ENCODE results near the gene RDH13. TPM values are rescaled to one million over a fixed set of nuclear protein-coding genes. Genes with fewer than 3 reads are reported as not detected.

RDH13 gene
- polyA plus RNA-seq, 2 of the 4 experiments (the other 2 are of a cell fraction) = 10.6 to 12.8 TPM

GRCh38 chr19:55071913-55072312 is 9.0 kb upstream of the RDH13 start:
- H3K9me3 ChIP-seq = no peaks in the 10 kb centered on the region
- FAIRE-seq = no peak
- H3K4me1 ChIP-seq = peaks cover 27% of the 10 kb centered on the region
- no peak overlapping the region for H3K4me3 ChIP-seq
- TF ChIP-seq CEBPB (IDR thresholded peaks at IDR 0.05) = no peak
- no peak for TF ChIP-seq CTCF (IDR thresholded peaks at IDR 0.05)
- TF ChIP-seq CBX2 (IDR thresholded peaks at IDR 0.05; ENCODE audit: borderline replicate concordance, low read depth) = no peak
- TF ChIP-seq RCOR1 (IDR thresholded peaks at IDR 0.05; ENCODE audit: low read depth, low read length) = no peak
- peak; percentile 50 for TF ChIP-seq ZFP36 (IDR thresholded peaks at IDR 0.05; ENCODE audit: borderline replicate concordance, partially characterized antibody)
- ChIA-PET POLR2A (no interaction called here), CTCF (interaction anchor here (1.7 to 8.3 kb wide), 2 partner anchors 16 to 70 kb away, joined by 4 to 77 read pairs; no protein-coding TSS in a partner anchor)
- WGBS (ENCODE audit: missing lambda C conversion rate) = 71% methylated on average over 8 of the region's 8 CpGs
- peak overlapping the region in 1 of 2 experiments; percentile 63; a peak in 3 of 6 replicates for H3K27ac ChIP-seq
- no peak for ATAC-seq
- no peak for DNase-seq (ENCODE audit: low read depth in 1 of 2, low spot score in 1 of 2)
- H3K4me2 ChIP-seq = no peak overlapping the region

GRCh38 chr19:55071129-55071502 is 8.2 kb upstream of the RDH13 start:
- POLR2A ChIA-PET = no interaction called here
- peak; percentile 45 to 73 for ATAC-seq
- DNase-seq (ENCODE audit: low read depth in 1 of 2, low spot score in 1 of 2) = peak; percentile 79 to 81
- Histone ChIP-seq H3K9me3 (no peaks in the 10 kb centered on the region), H3K27ac (peak overlapping the region in 1 of 2 experiments; percentile 63; a peak in 4 of 6 replicates), H3K4me1 (peaks cover 27% of the 10 kb centered on the region), H3K4me2 (peak overlapping the region; percentile 50), H3K4me3 (no peak overlapping the region)
- peak; percentile 23 for FAIRE-seq
- CTCF ChIA-PET = interaction anchor here (1.7 to 8.3 kb wide), 2 partner anchors 17 to 71 kb away, joined by 4 to 77 read pairs; no protein-coding TSS in a partner anchor
- no peak for TF ChIP-seq FOSL2 (IDR thresholded peaks at IDR 0.05)
- peak; percentile 57; the same call in 1 of the 2 replicates for TF ChIP-seq FOSL2 (CRISPR knock-in tag; IDR thresholded peaks at IDR 0.05)
- no peak for TF ChIP-seq CHD4 (IDR thresholded peaks at IDR 0.05; ENCODE audit: borderline replicate concordance)
- 36% methylated on average over 7 of the region's 8 CpGs for WGBS (ENCODE audit: missing lambda C conversion rate)

- Histone ChIP-seq H3K4me2 (peak overlapping the region; percentile 50), H3K27ac (peak overlapping the region in 1 of 2 experiments; percentile 63; a peak in 1 of 6 replicates)
Measured at GRCh38 chr19:55070466-55071128, 7.6 kb upstream of the RDH13 start.

GRCh38 chr19:55069865-55070197 is 6.9 kb upstream of the RDH13 start:
- DNase-seq (ENCODE audit: low read depth in 1 of 2, low spot score in 1 of 2) = no peak
- no peak for FAIRE-seq
- ATAC-seq = 0 out of 6 replicates have a peak, but pooled peaks of 1 of the 2 experiments have one; percentile 0
- ChIA-PET POLR2A (interaction anchor here (0.9 to 1.0 kb wide), 2 partner anchors 10 to 17 kb away, joined by 3 to 4 read pairs; no protein-coding TSS in a partner anchor), CTCF (interaction anchor here (0.6 to 8.3 kb wide), 5 partner anchors 10 to 588 kb away, joined by 4 to 77 read pairs (median 4); no protein-coding TSS in a partner anchor)
- peaks cover 27% of the 10 kb centered on the region for H3K4me1 ChIP-seq
- WGBS (ENCODE audit: missing lambda C conversion rate) = 91% methylated on average over 2 of the region's 2 CpGs
- peak overlapping the region; percentile 50 to 74; a peak in 3 of 6 replicates for H3K27ac ChIP-seq
- peak overlapping the region; percentile 43 for H3K4me3 ChIP-seq
- H3K4me2 ChIP-seq = peak overlapping the region; percentile 96
- no peak for TF ChIP-seq EP300 (IDR thresholded peaks at IDR 0.05)
- TF ChIP-seq CTCF (IDR thresholded peaks at IDR 0.05) = no peak
- no peak for TF ChIP-seq BCL3 (IDR thresholded peaks at IDR 0.05)
- TF ChIP-seq CHD4 (IDR thresholded peaks at IDR 0.05; ENCODE audit: borderline replicate concordance) = no peak
- TF ChIP-seq HOXB5 (CRISPR knock-in tag; IDR thresholded peaks at IDR 0.05) = no peak
- TF ChIP-seq HMGXB4 (CRISPR knock-in tag; IDR thresholded peaks at IDR 0.05; ENCODE audit: borderline replicate concordance) = no peak
- TF ChIP-seq ESRRA (IDR thresholded peaks at IDR 0.05; ENCODE audit: borderline replicate concordance, low read length) = no peak
- TF ChIP-seq MAFK (IDR thresholded peaks at IDR 0.05; ENCODE audit: partially characterized antibody) = no peak
- no peak for TF ChIP-seq JUNB (IDR thresholded peaks at IDR 0.05)
- no peak for TF ChIP-seq CBX8 (IDR thresholded peaks at IDR 0.05)
- no peak for TF ChIP-seq CBX2 (IDR thresholded peaks at IDR 0.05; ENCODE audit: borderline replicate concordance, low read depth)
- TF ChIP-seq GATA3 (IDR thresholded peaks at IDR 0.05; ENCODE audit: borderline replicate concordance) = no peak
- no peak for TF ChIP-seq SMC3 (IDR thresholded peaks at IDR 0.05)
- TF ChIP-seq ZFP36 (IDR thresholded peaks at IDR 0.05; ENCODE audit: borderline replicate concordance, partially characterized antibody) = no peak
- TF ChIP-seq FOSL2 (IDR thresholded peaks at IDR 0.05) = no peak
- no peak for TF ChIP-seq FOSL2 (CRISPR knock-in tag; IDR thresholded peaks at IDR 0.05)
- TF ChIP-seq POLR2AphosphoS2 (conservative IDR thresholded peaks at IDR 0.05; ENCODE audit: low read length) = no peak
- no peaks in the 10 kb centered on the region for H3K9me3 ChIP-seq

More at GRCh38 chr19:55070466-55071128, 7.6 kb upstream of the RDH13 start:
- no peaks in the 10 kb centered on the region for H3K9me3 ChIP-seq
- ChIA-PET POLR2A (interaction anchor here (0.9 kb wide), 1 partner anchor 10 kb away, joined by 4 read pairs; no protein-coding TSS in a partner anchor), CTCF (interaction anchor here (0.6 to 8.3 kb wide), 6 partner anchors 9 to 592 kb away, joined by 3 to 77 read pairs (median 4); no protein-coding TSS in a partner anchor)
- no peak for FAIRE-seq
- 66% methylated on average over 10 of the region's 10 CpGs for WGBS (ENCODE audit: missing lambda C conversion rate)
- no peak overlapping the region for H3K4me3 ChIP-seq
- TF ChIP-seq CBX8 (IDR thresholded peaks at IDR 0.05) (no peak), CEBPB (IDR thresholded peaks at IDR 0.05) (peak in 1 of 2 experiments; percentile 20; a peak in 1 of 4 replicates)
- H3K4me1 ChIP-seq = peaks cover 27% of the 10 kb centered on the region
- no peak for DNase-seq (ENCODE audit: low read depth in 1 of 2, low spot score in 1 of 2)
- peak in 1 of 2 experiments; percentile 1; a peak in 1 of 6 replicates for ATAC-seq
